CD4-positive, alpha-beta T cell treated with Interleukin-10 for 1 hour (primary cell): ENCODE measurements around the gene GNAL.

Experiments used
- DNase-seq: peaks from one replicate; pipeline ENCODE4 v3.0.0-alpha.2; 2020

Gene GNAL

DNA sequence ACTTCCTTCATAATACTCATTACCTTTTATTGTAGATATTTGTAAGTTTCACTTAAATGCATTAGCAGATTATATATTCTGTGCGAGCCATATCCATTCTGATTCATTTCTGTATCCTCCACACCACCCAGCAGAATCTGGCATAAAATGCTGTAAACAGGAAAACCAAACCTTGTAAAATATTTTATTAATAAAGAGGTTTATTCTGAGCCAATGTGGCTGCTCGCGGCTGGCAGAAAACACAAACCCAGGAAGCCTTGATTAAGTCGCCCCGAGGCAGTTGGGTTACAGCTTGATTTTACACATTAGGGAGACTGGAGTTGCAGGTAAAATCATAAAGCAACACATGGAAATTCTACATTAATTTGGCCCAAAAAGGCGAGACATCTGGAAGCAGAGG is 40.5 kb downstream of the GNAL start:
- no peak for DNase-seq

DNA sequence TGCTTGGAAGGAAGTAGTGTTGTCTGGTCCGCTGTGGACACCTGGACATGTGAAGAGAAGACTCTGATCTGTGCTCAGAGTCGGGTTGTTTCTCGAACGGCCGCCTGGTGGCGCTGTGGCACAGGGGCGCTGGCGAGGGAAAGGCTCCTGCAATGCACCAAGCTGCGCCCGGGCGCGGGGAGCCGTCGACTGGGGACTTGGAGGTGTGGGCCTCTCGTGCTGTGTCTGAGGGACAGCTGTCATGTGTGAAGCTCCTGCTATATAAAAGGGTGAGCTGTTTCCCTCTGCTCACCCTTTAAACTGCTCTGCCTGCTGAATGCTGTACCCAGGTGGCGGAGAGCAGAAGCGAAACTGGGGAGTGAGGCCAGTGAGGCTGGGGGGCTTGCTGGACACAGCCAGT is 44.0 kb downstream of the GNAL start:
- peak; percentile 64 for DNase-seq

DNA sequence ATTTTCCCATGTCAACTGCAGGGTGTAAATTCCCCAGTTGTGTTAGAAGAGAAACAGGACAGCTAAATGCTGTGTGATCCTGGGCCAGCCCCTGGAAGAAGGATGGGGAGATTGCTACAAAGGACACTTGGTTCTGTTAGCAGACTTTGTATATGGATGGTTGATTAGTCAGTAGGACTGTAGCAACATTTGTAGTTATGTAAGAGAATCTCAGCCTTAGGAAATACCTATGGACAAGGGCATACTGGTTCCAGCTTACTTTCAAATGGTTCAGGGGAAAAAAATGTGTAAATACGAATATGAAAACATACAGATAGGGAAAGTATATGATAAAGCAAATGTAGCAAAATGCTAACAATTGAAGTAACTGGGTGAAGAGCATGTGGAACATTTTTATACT is 47.6 kb downstream of the GNAL start:
- DNase-seq, result no peak

DNA sequence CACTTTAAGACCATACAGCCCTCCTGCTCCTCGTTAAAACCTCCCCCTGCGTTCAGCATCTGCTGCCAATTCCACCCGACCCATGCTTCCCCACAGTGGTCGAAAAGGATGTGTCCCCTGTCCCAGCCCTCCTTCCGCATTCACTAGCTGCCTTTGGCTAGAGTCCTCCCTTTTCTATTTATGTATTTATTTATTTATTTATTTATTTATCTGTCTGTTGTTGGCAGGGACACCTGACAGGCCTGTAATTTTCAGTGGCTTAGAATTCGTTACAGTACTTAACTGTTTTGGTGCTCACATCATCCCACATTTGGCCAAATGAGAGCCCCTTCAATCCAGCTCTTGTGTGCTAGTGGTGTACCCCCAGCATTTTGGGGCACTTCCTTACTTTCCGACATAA is 50.8 kb downstream of the GNAL start:
- DNase-seq, result no peak

DNA sequence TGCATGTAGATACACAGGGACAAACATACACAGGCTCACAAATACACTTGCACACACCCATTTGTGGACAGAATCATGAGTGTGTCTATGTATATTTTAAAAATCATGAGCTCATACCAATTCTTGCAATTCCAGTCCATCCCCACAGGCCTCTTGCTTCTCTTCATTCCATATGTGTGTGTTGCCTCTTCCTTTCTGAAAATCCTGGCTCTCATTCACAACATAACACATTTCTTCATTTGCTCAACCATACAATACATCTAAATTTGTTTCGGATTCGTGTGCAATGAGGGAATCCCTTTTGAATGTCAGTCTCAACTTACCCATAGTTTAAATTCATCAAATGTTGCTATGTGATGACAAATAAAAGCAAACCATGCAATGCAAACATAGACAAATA is 51.4 kb downstream of the GNAL start:
- DNase-seq, result no peak

DNA sequence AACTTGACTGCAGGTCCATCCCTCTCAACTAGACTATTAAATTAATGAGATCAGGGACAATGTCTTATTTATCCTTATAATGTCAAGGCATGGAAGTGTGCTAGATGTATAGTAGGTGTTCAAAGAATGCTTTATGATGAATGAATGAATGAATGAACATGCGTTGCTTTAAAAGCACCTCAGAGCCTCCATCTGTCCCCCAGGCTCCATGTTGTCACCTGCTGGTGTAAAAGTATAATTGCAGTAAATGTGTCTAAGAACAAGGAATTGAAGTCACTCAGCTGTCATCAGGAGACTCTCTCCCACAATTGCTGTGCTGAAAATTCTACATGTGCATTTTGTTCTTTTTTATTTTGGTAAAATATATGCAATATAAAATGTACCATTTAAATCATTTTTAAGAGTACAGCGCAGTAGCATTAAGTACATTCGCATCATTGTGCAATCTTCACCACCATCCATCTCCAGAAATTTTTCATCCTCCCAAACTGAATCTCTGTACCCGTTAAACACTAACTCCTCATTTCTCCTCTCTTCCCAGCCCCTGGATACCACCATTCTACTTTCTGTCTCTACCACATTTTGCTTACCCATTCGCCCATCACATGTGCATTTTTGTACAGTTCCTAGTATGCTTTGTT is 52.6 kb downstream of the GNAL start:
- DNase-seq, result peak; percentile 15

DNA sequence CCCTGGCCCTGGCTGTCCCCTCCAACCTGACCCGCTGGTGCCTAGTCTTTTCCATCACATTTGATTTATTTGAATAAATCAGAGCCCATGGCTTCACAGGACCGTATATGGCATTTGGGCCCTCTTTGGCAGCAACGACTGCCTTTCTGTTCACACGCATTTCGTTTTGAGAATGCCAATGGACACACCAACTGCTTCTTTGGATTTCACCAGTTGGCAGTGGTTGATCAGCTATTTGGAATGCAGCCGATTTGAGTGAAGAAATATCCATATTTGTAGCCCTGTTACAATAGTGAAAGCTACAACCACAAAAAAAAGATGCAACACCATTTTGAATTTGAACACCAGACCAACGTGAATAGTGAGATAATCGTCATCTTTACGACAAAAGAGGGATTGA is 56.5 kb downstream of the GNAL start:
- no peak for DNase-seq

DNA sequence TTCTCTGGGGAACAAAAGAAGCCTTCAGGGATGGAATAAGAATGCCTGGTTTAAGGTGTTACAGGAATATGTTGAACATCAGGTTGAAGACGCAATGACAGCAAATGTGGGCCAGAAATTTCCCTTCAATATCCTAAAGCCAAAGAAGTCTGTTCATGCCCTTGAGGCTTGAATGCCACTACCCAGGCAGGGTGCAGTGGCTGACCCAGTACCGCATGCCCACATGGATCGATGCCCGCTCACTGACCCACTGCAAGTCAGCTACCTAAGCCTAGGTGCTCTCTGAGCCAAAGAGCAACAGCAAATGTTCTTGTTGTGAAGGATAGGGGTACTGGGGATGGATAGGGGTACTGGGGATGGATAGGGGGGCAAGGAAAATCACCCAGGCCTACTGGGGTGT is 58.2 kb downstream of the GNAL start:
- DNase-seq, result no peak

DNA sequence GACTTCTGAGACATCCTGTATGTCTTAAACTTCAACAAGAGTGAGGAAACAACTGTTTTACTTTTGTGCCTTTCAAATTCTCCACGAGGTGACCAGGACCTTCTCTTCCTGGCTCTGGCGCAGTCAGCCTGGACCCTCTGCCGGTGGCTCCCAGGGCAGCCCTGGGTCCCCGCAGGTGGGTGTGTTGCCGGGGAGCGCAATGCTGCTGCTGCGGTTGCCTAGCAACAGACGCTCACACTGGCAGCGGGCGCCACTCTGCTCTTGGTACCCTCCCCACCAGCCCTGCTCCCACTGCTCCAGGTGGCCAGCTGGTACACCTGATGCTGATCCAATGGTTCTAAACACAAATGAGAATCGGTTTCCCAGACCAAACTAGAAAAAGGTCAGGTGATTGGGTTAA is 58.7 kb downstream of the GNAL start:
- DNase-seq, result no peak

DNA sequence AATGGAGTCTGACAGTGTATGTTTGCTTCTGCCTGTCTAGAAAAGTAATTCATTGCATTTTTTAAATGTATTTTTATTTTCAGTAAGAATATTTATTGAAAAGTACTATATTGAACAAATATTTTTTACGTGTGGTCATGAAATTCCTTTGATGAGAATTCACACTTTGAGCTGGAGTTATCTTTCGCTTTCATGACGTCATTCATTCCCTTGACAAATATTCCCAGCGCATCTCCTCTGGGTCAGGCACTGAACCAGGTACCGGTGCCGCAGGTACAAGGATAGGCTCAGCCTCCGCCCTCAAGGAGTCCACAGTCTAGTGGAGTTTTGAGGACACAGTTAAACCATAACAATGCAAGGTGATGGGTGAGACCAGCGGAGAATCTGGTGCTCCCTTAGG is 60.2 kb downstream of the GNAL start:
- DNase-seq, result no peak

DNA sequence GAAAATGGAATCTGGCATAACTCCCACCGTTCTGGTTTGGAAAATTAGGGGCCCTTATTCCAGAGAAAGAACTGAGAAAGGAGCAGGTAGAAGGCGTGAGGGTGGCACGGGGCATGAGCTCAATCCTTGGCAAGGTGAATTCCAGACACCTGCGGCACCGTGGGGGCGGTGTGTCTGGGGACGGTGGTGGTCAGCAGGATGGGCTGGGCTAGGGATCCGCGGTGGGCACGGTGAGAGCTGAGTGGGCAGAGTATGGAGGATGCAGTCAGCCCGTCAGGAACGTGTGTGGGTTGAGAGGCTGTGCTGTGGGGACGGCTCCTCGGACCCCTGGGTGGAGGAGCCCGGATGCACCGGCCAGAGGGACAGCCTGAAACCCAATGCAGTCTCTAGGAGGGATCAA is 61.1 kb downstream of the GNAL start:
- DNase-seq, result no peak

DNA sequence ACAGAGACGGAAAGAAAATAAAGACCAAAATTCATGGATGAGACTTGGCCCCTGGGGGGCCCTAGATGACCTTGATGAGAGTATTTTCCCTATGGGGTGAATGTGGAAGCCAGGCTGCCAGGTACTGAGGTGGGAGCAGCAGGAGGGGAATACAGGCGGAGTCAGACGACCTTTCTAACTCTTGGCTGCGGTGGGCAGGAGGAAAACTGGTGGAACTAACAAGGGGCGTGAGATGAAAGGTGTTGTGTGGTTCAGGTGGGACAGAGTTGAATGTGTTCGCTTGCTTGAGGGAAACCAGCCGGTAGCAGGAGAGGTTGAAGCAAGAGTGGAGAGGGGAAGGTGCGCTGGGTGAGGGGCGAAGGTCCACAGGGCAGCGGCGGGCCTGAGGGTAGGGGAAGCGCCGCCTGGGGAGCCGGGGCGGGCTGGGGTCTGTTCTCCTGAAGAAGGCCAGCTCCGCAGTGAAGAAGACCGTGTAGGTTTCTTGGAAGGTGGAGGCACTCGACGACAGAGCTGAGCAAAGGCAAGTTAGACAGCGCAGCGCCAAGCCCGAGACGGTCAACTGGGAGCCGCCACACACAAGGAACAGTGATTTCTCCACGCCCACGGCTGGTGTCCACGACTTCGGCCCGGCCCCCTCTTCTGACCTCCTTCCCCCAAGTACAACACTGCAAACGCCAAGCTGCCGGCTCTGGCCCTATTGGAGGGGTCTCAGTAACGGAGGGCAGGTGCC is 61.7 kb downstream of the GNAL start:
- no peak for DNase-seq

DNA sequence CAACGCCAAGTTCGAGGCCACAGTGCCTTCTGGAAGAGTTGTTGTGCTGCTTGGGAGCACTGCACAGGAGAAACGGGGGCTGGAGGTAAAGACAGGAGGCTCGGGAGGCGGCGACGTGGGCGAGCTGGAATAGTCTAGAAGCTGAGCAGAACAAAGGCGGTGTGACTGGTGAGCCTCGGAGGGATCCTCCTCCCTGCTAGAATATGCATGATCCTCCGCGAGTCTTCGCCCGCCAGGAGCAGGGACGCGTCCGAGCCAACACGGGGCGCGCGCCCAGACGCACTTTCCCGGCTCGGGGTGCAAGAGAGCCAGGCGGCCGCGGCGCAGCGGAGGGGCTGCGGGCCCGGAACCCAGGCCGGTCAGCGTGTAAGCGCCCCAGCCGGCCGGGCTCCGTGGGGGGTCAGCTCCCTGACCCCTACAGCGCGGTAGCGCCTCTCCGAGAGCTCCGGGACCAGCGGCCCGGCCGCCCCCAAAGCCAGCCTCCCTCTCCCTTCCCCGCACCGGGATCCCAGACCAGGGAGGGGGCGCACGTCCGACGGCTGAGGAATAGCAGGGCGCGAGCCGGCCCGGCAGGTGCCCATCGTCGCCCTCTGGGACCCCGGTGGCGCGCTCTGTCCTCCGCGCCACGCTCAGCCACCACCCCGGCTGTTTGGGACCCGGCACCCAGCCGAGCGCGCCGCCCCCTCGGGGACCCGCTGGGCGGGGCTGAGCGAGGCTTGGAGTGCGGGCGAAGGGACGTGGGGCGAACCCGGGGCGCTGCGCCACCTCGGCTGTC is 62.5 kb downstream of the GNAL start:
- DNase-seq, result no peak

DNA sequence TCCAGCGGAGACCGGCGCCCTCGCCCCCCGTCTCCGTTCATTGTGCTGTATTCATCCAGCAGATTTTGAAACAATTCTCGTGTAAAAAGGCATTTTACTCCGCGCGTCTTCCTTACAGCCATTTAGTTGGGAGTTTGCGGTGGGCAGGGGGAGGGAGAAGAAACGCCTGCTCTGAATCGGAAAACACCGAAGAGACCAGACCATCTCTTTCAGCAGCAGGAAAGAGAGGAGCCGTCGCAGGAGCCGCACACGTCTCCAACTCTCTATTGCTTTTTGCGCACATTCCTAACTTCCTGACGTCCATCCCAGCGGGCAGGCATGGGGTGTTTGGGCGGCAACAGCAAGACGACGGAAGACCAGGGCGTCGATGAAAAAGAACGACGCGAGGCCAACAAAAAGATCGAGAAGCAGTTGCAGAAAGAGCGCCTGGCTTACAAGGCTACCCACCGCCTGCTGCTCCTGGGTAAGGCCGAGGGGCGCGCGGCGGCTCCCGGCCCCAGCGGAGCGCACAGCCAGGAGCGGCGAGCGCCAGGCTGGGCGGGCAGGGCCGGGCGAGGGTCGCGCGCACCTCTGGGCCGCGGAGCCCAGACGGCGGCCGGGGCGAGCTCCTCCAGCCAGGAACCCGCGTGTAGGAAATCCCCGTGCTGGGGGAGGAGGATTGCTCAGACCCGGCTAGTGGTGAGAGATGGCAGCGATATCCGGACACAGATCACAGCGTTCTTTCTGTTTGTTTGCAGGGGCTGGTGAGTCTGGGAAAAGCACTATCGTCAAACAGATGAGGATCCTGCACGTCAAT is 63.2 kb downstream of the GNAL start:
- no peak for DNase-seq

DNA sequence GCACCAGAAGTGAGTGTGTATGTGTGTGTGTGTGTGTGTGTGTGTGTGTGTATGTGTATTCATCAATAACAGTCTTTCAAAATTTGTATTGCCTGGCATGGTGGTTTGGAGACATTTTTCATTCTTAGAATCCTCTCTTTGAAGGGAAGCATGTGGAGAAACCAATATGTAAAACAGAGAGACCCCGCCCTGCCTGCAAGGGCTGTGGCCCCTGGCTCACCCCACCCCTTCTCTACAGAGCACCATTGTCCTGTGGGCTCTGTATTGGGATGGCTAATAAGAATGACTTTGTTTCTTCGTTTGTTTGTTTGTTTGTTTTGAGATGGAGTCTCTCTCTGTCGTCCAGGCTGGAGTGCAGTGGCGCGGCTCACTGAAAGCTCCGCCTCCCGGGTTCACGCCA is 65.9 kb downstream of the GNAL start:
- DNase-seq, result no peak

DNA sequence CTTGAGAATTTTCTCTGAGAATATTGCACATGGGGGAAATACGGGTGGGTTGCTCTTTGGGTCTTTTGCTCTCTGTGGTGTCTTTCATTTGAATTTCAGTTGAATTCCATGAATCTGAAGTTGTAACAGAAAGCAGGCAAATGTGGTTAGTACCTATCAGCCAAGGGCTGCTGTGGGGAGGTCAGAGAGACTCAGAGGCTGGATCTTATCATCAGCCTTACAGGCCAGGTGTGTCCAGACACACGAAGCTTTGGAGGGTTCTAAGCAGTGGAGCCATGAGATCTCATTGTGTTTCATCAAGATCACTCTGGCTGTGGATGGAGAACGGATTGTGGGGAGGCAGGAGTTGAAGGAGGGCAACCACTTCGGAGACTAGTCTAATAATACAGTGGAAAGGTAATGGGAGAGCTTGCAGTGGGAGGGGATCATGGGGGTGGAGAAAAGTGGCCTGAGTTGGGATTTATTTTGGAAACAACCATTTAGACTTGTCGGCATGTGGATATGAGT is 68.1 kb downstream of the GNAL start:
- DNase-seq, result no peak

DNA sequence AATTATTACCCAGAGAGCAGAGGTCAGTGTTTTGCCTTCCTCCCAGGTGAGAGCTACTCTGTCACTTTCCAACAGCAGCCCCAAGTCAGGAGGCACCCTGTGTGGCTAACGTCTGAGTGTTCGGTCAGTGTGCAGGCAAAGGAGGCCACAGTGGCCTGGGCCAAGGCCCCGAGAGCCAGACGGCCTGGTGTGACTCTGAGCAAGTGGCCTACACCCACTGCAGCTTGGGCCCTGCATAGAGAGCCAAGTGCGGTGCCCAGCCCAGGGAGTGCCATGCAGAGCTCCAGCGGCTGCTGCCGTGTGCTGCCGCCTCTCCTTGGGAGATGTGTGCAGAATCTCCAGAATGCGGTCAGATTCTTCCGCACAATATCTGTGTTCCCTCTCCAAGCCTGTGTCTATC is 70.4 kb downstream of the GNAL start:
- no peak for DNase-seq

DNA sequence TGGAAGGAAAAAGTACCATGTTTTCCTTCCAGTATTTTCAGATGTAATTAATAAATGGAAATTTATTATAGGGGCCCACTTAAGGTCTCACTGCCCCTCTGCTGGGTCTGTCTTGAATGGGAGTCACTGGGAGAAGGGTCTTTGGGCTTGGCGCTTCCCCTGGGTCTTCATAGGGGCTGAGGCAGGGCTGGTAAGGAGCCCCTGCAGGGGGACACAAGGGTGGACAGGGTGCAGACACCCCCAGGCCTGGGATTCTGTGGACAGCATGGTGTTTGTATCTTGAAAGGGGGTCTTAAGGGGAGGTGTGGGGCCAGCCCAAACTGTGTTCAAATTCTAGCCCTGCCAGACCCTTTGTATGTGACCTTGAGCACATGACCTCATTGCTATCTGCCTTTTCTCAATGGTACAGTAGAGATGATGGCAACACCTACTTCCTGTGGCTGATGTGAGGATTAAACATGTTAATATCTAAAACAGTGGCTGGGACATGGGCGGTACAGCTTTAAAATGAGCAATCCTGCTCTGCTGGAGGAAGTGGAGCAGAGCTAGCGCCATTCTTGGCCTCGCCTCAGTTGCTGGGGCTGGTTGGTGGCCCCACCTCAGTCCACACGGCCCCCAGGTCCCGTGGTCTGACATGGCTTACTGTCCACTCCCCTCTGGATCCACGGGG is 71.6 kb downstream of the GNAL start:
- peak; percentile 6 for DNase-seq

DNA sequence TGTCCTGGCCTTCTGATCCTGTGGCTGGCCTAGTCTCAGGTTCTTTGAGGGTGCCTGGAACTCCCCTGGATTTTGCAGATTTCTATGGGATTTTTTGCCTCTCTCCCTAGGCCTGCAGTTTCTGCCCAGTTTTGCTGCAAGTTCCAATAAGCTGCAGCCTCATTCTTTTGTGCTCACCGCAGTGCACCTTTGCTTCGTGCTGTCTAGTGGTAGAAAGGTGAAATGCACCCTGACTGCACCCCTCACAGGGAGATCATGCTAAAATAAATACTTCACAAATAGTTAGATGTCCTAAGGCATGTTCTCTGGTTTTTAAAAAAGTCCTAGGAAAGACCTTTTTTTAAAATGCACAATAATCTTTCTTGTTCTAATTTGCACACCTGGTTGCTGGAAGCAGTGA is 72.5 kb downstream of the GNAL start:
- no peak for DNase-seq

DNA sequence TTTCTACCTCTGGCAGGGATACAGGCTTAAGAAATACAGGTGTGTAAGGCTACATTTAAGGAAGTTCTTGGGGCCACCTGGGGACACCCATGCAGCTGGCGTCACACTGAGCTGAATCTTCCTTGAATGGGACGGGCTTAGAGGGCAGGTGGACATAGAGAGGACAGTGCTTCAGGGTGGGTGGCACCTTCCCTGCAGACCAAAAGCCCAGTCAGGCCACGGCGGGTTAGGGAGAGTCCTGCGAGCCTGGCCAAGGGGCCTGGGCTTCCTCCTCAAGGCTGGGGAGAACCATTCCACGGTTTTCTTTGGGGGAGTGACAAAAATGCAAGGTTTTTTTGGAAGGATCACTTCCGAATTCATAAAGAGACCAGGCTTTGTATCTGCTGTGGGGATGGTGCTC is 73.4 kb downstream of the GNAL start:
- DNase-seq, result no peak

DNA sequence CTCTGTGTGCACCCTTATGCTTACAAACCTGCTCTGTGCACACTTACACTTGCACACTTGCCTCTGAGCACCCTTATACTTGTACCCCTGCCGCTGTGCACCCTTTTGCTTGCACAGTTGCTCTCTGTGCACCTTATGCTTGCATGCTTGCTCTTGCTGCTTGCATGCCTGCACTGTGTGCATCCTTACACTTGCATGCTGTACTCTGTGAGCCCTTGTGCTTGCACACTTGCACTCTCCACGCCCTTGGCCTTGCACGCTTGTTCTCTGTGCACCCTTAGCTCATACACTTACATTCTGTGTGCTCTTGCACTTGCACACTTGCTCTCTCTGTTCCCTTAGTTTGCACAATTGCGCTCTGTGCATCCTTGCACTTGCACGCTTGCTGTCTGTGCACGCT is 78.3 kb downstream of the GNAL start:
- no peak for DNase-seq

DNA sequence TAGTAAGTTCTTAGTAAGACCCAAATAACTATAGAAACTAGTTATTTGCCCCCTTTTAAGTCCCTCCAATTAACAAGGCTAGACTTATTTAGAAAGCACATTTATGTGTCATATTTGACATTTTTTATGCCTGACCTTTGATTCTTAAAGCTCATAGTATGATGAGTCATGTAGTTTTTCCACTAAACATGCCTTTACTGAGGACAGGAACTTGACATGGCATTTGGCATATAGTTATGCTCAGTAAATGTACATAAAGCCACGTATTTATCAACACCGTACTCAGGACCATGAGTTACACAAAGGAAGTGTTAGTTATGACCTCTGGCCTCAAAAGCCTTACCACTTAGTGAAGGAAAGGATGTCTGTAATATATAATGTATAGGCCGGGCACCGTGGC is 78.9 kb downstream of the GNAL start:
- DNase-seq, result no peak
